ENCODE results near the gene BLMH. TPM values are rescaled to one million over a fixed set of nuclear protein-coding genes. Genes with fewer than 3 reads are reported as not detected.

Gene BLMH
- total and polyA plus RNA-seq, 9 of the 15 experiments (the other 6 are each of a cell fraction or from before 2014, with no cell fraction given) = 26.0 to 118 (median 67.3) TPM

GRCh38 chr17:30292286-30292858, 628 bp upstream of the BLMH start (continued):
- TF ChIP-seq PHF21A (IDR thresholded peaks at IDR 0.05; ENCODE audit: borderline replicate concordance, low read depth) (0 out of 2 replicates have a peak, but pooled peaks have one; percentile 61), DNMT1 (IDR thresholded peaks at IDR 0.05) (no peak), ZBTB2 (IDR thresholded peaks at IDR 0.05) (no peak), ZBTB40 (IDR thresholded peaks at IDR 0.05) (no peak), ZBTB40 (CRISPR knock-in tag; IDR thresholded peaks at IDR 0.05) (no peak), NELFE (IDR thresholded peaks at IDR 0.05; ENCODE audit: insufficient read depth, insufficient read length) (no peak), ETS2 (tag; IDR thresholded peaks at IDR 0.05; ENCODE audit: borderline replicate concordance, poor library complexity, severe bottlenecking) (no peak), ZNF511 (CRISPR knock-in tag; IDR thresholded peaks at IDR 0.05) (no peak), ZNF184 (CRISPR knock-in tag; IDR thresholded peaks at IDR 0.05) (no peak), VEZF1 (CRISPR knock-in tag; IDR thresholded peaks at IDR 0.05) (peak; percentile 46; the same call in 1 of the 2 replicates), TAF7 (tag; IDR thresholded peaks at IDR 0.05) (no peak), BRD9 (IDR thresholded peaks at IDR 0.05; ENCODE audit: low read depth, partially characterized antibody) (no peak), MBD2 (IDR thresholded peaks at IDR 0.05; ENCODE audit: borderline replicate concordance, low read depth) (no peak), MAZ (CRISPR knock-in tag; conservative IDR thresholded peaks at IDR 0.05 in 1 of 2, IDR thresholded peaks at IDR 0.05 in 1 of 2) (0 out of 4 replicates have a peak, but pooled peaks of 1 of the 2 experiments have one; percentile 1), SREBF2 (CRISPR knock-in tag; IDR thresholded peaks at IDR 0.05) (no peak), HOXB6 (CRISPR knock-in tag; IDR thresholded peaks at IDR 0.05; ENCODE audit: borderline replicate concordance) (no peak)

Measured in K562 (cell line).